GM12878 (cell line): Measurements from ENCODE around the gene NID1. TPM values are rescaled to one million over a fixed set of nuclear protein-coding genes. Genes with fewer than 3 reads are reported as not detected.

Experiments used
- ATAC-seq: fragments of 200-7000 bp; cut with Tn5 transposase; 3 replicates; pipeline ENCODE4 v1.9.1; 2020; ENCODE audit warnings: mild to moderate bottlenecking, moderate library complexity
- BruUV-seq: library from RNA; stranded (reverse); fragments of 400-500 nt; replicated peaks from 2 replicates; lab custom pipeline; 2021; lab: Mats Ljungman, UMichigan
- CTCF ChIA-PET: fragments of 300-600 bp; sonication (Branson Sonifier 250); formaldehyde crosslinking; extraction: SDS; loops from one replicate; lab custom pipeline; 2021; ENCODE audit warnings: inconsistent platforms; lab: Yijun Ruan, JAX
- POLR2A ChIA-PET: fragments of 350-600 bp; formaldehyde crosslinking; extraction: SDS; loops from one replicate; lab custom pipeline; 2021; ENCODE audit warnings: inconsistent platforms; lab: Charles Lee
- RAD21 ChIA-PET: fragments of 300-600 bp; sonication (Branson Sonifier 250); formaldehyde crosslinking; loops from one replicate; lab custom pipeline; 2023; ENCODE audit warnings: antibody characterized with exemption; ENCODE audit not compliant: unreplicated experiment; lab: Charles Lee
- SMC1A ChIA-PET: fragments of 300-600 bp; sonication (Branson Sonifier 250); formaldehyde crosslinking; loops from one replicate; lab custom pipeline; 2023; ENCODE audit not compliant: unreplicated experiment, uncharacterized antibody; lab: Charles Lee
- DNase-seq: peaks from one replicate; pipeline ENCODE4 v3.0.0-alpha.2; 2011; ENCODE audit warnings: low read depth, low spot score
- FAIRE-seq: peaks from 3 replicates; lab custom pipeline; 2011; peaks lifted over from hg19 to GRCh38; lab: Jason Lieb, UNC
- H2AFZ ChIP-seq: 2 replicates; pipeline ENCODE4 v1.6.0; 2011; ENCODE audit warnings: low read depth, low read length, control low read depth; ENCODE audit not compliant: control insufficient read depth
- H3K27ac ChIP-seq: 2 replicates; pipeline ENCODE4 v1.5.1; 2011; ENCODE audit warnings: control low read depth; ENCODE audit not compliant: control insufficient read depth, insufficient read depth
- H3K27me3 ChIP-seq, 2 experiments: replicated peaks in 1 of 2; 2 replicates each; pipeline versions ENCODE4 v1.6.0 to v1.6.1; 2011; ENCODE audit warnings: low read length in 1 of 2; ENCODE audit not compliant: control insufficient read depth in 2 of 2, insufficient read depth in 2 of 2
- H3K36me3 ChIP-seq, 2 experiments: 2 replicates each; pipeline ENCODE4 v1.5.1; 2011; ENCODE audit warnings: low read length in 1 of 2; ENCODE audit not compliant: control insufficient read depth in 2 of 2, insufficient read depth in 2 of 2
- H3K4me1 ChIP-seq: 2 replicates; pipeline ENCODE4 v1.6.1; 2011; ENCODE audit warnings: mild to moderate bottlenecking, low read length, moderate library complexity, mixed read lengths; ENCODE audit not compliant: control insufficient read depth, insufficient read depth
- H3K4me2 ChIP-seq: 2 replicates; pipeline ENCODE4 v1.6.0; 2011; ENCODE audit warnings: control low read depth; ENCODE audit not compliant: control insufficient read depth, insufficient read depth
- H3K4me3 ChIP-seq: fragments of 200-600 bp; sonication (generic); 2 replicates; pipeline ENCODE4 v1.5.1; 2016
- H3K79me2 ChIP-seq: 2 replicates; pipeline ENCODE4 v1.6.0; 2011; ENCODE audit warnings: low read length; ENCODE audit not compliant: control insufficient read depth, insufficient read depth
- H3K9ac ChIP-seq: 2 replicates; pipeline ENCODE4 v1.8.0; 2011; ENCODE audit warnings: low read length, control low read depth, mixed read lengths; ENCODE audit not compliant: control insufficient read depth, insufficient read depth
- H3K9me3 ChIP-seq: replicated peaks from 3 replicates; pipeline ENCODE4 v1.5.1; 2011; ENCODE audit warnings: mild to moderate bottlenecking, low read length; ENCODE audit not compliant: control insufficient read depth, insufficient read depth
- H4K20me1 ChIP-seq: 2 replicates; pipeline ENCODE4 v1.6.0; 2011; ENCODE audit not compliant: control insufficient read depth, insufficient read depth
- E4F1 ChIP-seq: fragments of 450-650 bp; IDR thresholded peaks from 2 replicates; pipeline ENCODE4 v1.6.1; 2018; ENCODE audit warnings: borderline replicate concordance, mild to moderate bottlenecking; ENCODE audit not compliant: partially characterized antibody
- GATAD2B ChIP-seq: fragments of 450-650 bp; conservative IDR thresholded peaks from 2 replicates; pipeline ENCODE4 v1.6.1; 2017; ENCODE audit warnings: low read depth, mild to moderate bottlenecking, moderate library complexity
- HCFC1 ChIP-seq: fragments of 150-350 bp; IDR thresholded peaks from 2 replicates; pipeline ENCODE4 v1.6.1; 2014; ENCODE audit warnings: low read length
- IKZF2 ChIP-seq, 2 experiments: fragments of 450-650 bp; IDR thresholded peaks; 2 replicates each; pipeline ENCODE4 v1.6.1; 2017; ENCODE audit warnings: mild to moderate bottlenecking in 2 of 2, moderate library complexity in 2 of 2
- JUNB ChIP-seq: IDR thresholded peaks from 2 replicates; pipeline ENCODE4 v1.6.1; 2016; ENCODE audit warnings: antibody characterized with exemption, mild to moderate bottlenecking
- NBN ChIP-seq: fragments of 450-650 bp; IDR thresholded peaks from 2 replicates; pipeline ENCODE4 v1.6.1; 2016
- NR2F1 ChIP-seq: fragments of 450-650 bp; conservative IDR thresholded peaks from 2 replicates; pipeline ENCODE4 v1.6.1; 2017; ENCODE audit warnings: mild to moderate bottlenecking
- POLR2A ChIP-seq: IDR thresholded peaks from 2 replicates; pipeline ENCODE4 v1.6.1; 2011; ENCODE audit warnings: low read depth, mild to moderate bottlenecking, low read length
- RELB ChIP-seq: fragments of 450-650 bp; IDR thresholded peaks from 2 replicates; pipeline ENCODE4 v1.6.1; 2017; ENCODE audit warnings: low read depth, mild to moderate bottlenecking, moderate library complexity
- TARDBP ChIP-seq: IDR thresholded peaks from 2 replicates; pipeline ENCODE4 v1.6.1; 2016; ENCODE audit warnings: borderline replicate concordance
- ZNF24 ChIP-seq: fragments of 450-650 bp; IDR thresholded peaks from 2 replicates; pipeline ENCODE4 v1.6.1; 2017; ENCODE audit warnings: antibody characterized with exemption, mild to moderate bottlenecking
- WGBS: methylation state at CpG from one replicate; pipeline ENCODE4 v1.1.6; 2016; ENCODE audit warnings: low lambda C conversion rate; ENCODE audit not compliant: insufficient replicate concordance, insufficient coverage; ENCODE audit errors: missing lambda C conversion rate; 5-methylcytosine and 5-hydroxymethylcytosine counted together
- in situ Hi-C: fragments of 300-500 bp; cut with MboI; formaldehyde crosslinking; loops from 9 replicates; pipeline ENCODE4 v1.14.3; 2018; ENCODE audit warnings: mixed read lengths
- intact Hi-C: fragments of 100-400 bp; cut with micrococcal nuclease; formaldehyde crosslinking; loops from one replicate; pipeline ENCODE4 v1.14.2; 2022; ENCODE audit not compliant: unreplicated experiment
- polyA plus RNA-seq, 11 experiments: library from polyadenylated mRNA; depleted of rRNA in 4 of 11; unstranded in 6 of 11; stranded (reverse) in 5 of 11; fragments of >200 nt; fragmentation: Nextera tagmentation in 4 of 11; fragmentation: Illumina TruSeq in 1 of 11; extraction: Ambion mirVana in 4 of 11; extraction: Trizol in 1 of 11; gene quantifications; 1 replicate in 1 of 11; 2 replicates in 10 of 11; pipeline versions ENCODE4 v1.2.1 to v1.2.3, GENCODE V29; 2011 to 2016; ENCODE audit warnings: inconsistent platforms in 2 of 11, missing spikeins in 2 of 11, low read depth in 1 of 11
- total RNA-seq, 4 experiments: library from RNA; depleted of rRNA in 3 of 4; stranded (reverse); fragments of >200 nt in 3 of 4; fragmentation: Illumina TruSeq in 1 of 4; extraction: Trizol in 1 of 4; gene quantifications; 2 replicates each; pipeline versions ENCODE4 v1.2.1 to v1.2.3, GENCODE V29; 2013 to 2021
- TF ChIP-seq, protein P1 (sequence below): fragments of 450-650 bp; IDR thresholded peaks from 2 replicates; pipeline ENCODE4 v1.6.1; 2017; ENCODE audit warnings: mild to moderate bottlenecking, moderate library complexity
- TF ChIP-seq, protein P2 (sequence below), 3 experiments: IDR thresholded peaks in 2 of 3; conservative IDR thresholded peaks in 1 of 3; 2 replicates each; pipeline ENCODE4 v1.5.1; 2011; ENCODE audit warnings: low read depth in 3 of 3, low read length in 3 of 3, mild to moderate bottlenecking in 3 of 3, control low read depth in 2 of 3, moderate library complexity in 2 of 3, inconsistent platforms in 1 of 3, mixed read lengths in 1 of 3; ENCODE audit not compliant: control insufficient read depth in 2 of 3, insufficient read depth in 1 of 3; ENCODE audit errors: extremely low read depth in 1 of 3

Gene NID1
- total and polyA plus RNA-seq, 10 of the 15 experiments (the other 5 are each of a cell fraction or from before 2014, with no cell fraction given), result 4.2 to 25.7 (median 11.3) TPM

DNA sequence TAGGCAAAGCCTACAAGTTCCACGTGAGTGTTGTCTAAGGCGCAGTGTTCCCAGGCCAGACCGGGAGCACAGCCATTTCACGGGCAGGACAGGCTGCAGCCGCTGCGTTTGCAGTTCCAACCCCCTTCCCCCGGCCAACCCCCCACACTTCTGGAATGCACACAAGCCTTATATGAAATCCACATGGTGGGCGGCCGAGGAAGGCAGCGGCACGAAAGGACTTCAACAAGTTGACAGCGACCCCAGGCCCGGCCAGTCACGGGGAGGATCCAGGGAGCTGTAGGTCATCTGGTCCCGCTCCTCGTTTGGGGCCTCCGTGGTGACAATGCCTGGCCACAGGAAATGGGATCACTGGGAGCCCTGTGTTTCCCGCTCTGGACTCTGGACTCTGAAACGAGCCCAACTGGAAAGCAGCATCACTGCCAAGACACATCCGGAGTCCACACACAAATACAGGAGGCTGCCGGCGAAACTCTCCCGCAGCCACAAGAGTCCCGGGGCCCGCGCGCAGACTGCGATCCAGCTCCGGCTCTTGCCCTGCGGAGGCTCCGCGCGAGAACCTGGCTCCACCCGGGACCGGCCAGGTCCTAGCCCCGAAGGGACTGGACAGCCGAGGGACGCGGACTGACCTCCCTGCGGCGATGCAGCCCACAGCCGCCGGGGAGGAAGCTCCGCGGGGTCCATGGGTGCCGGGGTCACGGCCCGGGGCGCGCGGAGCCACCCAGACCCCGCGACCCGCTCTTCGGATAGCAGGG is 794 bp downstream of the NID1 start:
- no peak for FAIRE-seq
- peak overlapping the region; percentile 41 for H3K27ac ChIP-seq
- peaks cover 13% of the 10 kb centered on the region for H3K4me1 ChIP-seq
- H3K79me2 ChIP-seq, result peaks cover 35% of the 10 kb centered on the region
- DNase-seq, result no peak
- H3K9me3 ChIP-seq, result no peaks in the 10 kb centered on the region; the same call in 2 of the 3 replicates
- ChIA-PET CTCF (interaction anchor here (0.7 to 2.3 kb wide), 3 partner anchors 27 to 92 kb away, joined by 3 to 5 read pairs (median 3); no protein-coding TSS in a partner anchor), RAD21 (interaction anchor here (0.5 to 3.7 kb wide), 7 partner anchors 10 to 135 kb away, joined by 3 to 19 read pairs (median 4); no protein-coding TSS in a partner anchor), POLR2A (interaction anchor here (0.6 to 4.3 kb wide), 6 partner anchors 46 to 130 kb away, joined by 3 to 22 read pairs (median 4); no protein-coding TSS in a partner anchor), SMC1A (interaction anchor here (0.6 to 1.1 kb wide), 4 partner anchors 26 to 198 kb away, joined by 3 read pairs; no protein-coding TSS in a partner anchor)
- peak; percentile 29 for ATAC-seq
- no peaks in the 10 kb centered on the region for H3K27me3 ChIP-seq
- intact Hi-C loops, result no loop called here
- in situ Hi-C loops, result no loop called here
- no peaks in the 10 kb centered on the region for H4K20me1 ChIP-seq
- peak overlapping the region; percentile 73 for H2AFZ ChIP-seq
- no TSS peak for BruUV-seq
- 39% methylated on average over 36 of the region's 55 CpGs for WGBS
- peak overlapping the region; percentile 56 for H3K4me2 ChIP-seq
- peak overlapping the region; percentile 69 for H3K9ac ChIP-seq
- H3K4me3 ChIP-seq, result peak overlapping the region; percentile 70
- no peaks in the 10 kb centered on the region for H3K36me3 ChIP-seq
- TF ChIP-seq RELB, result peak; percentile 33; the same call in 1 of the 2 replicates
- no peak for TF ChIP-seq JUNB
- peak; percentile 40; the same call in 1 of the 2 replicates for TF ChIP-seq GATAD2B
- TF ChIP-seq NBN, result no peak
- TF ChIP-seq POLR2A, result 0 out of 2 replicates have a peak, but pooled peaks have one; percentile 4
- TF ChIP-seq NR2F1, result peak; percentile 79; the same call in 1 of the 2 replicates
- no peak for TF ChIP-seq HCFC1
- peak; percentile 32 to 69; a peak in 3 of 4 replicates for TF ChIP-seq IKZF2 (IDR thresholded peaks at IDR 0.05)
- TF ChIP-seq ZNF24, result no peak
- TF ChIP-seq, protein P1, sequence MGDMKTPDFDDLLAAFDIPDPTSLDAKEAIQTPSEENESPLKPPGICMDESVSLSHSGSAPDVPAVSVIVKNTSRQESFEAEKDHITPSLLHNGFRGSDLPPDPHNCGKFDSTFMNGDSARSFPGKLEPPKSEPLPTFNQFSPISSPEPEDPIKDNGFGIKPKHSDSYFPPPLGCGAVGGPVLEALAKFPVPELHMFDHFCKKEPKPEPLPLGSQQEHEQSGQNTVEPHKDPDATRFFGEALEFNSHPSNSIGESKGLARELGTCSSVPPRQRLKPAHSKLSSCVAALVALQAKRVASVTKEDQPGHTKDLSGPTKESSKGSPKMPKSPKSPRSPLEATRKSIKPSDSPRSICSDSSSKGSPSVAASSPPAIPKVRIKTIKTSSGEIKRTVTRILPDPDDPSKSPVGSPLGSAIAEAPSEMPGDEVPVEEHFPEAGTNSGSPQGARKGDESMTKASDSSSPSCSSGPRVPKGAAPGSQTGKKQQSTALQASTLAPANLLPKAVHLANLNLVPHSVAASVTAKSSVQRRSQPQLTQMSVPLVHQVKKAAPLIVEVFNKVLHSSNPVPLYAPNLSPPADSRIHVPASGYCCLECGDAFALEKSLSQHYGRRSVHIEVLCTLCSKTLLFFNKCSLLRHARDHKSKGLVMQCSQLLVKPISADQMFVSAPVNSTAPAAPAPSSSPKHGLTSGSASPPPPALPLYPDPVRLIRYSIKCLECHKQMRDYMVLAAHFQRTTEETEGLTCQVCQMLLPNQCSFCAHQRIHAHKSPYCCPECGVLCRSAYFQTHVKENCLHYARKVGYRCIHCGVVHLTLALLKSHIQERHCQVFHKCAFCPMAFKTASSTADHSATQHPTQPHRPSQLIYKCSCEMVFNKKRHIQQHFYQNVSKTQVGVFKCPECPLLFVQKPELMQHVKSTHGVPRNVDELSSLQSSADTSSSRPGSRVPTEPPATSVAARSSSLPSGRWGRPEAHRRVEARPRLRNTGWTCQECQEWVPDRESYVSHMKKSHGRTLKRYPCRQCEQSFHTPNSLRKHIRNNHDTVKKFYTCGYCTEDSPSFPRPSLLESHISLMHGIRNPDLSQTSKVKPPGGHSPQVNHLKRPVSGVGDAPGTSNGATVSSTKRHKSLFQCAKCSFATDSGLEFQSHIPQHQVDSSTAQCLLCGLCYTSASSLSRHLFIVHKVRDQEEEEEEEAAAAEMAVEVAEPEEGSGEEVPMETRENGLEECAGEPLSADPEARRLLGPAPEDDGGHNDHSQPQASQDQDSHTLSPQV, result no peak
- TF ChIP-seq, protein P2, sequence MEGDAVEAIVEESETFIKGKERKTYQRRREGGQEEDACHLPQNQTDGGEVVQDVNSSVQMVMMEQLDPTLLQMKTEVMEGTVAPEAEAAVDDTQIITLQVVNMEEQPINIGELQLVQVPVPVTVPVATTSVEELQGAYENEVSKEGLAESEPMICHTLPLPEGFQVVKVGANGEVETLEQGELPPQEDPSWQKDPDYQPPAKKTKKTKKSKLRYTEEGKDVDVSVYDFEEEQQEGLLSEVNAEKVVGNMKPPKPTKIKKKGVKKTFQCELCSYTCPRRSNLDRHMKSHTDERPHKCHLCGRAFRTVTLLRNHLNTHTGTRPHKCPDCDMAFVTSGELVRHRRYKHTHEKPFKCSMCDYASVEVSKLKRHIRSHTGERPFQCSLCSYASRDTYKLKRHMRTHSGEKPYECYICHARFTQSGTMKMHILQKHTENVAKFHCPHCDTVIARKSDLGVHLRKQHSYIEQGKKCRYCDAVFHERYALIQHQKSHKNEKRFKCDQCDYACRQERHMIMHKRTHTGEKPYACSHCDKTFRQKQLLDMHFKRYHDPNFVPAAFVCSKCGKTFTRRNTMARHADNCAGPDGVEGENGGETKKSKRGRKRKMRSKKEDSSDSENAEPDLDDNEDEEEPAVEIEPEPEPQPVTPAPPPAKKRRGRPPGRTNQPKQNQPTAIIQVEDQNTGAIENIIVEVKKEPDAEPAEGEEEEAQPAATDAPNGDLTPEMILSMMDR (IDR thresholded peaks at IDR 0.05 in 2 of 3, conservative IDR thresholded peaks at IDR 0.05 in 1 of 3; ENCODE audit: control insufficient read depth in 2 of 3, extremely low read depth in 1 of 3, insufficient read depth in 1 of 3, low read depth in 3 of 3, low read length in 3 of 3), result no peak
- no peak for TF ChIP-seq TARDBP
- no peak for TF ChIP-seq E4F1
